Uterus (tissue), 4 donors: Measurements from ENCODE around the gene BACE2. TPM values are rescaled to one million over a fixed set of nuclear protein-coding genes. Genes with fewer than 3 reads are reported as not detected.

Source experiments
- DNase-seq, 2 donors: peaks; one replicate each; pipeline ENCODE4 v3.0.0-alpha.2; 2019 to 2020
- H3K27ac ChIP-seq, 2 donors: fragments of 200-600 bp; sonication (generic); 1 replicate in 1 of 2; 2 replicates in 1 of 2; pipeline ENCODE4 v1.5.1; 2016 to 2018
- H3K27me3 ChIP-seq, 2 donors: fragments of 200-600 bp; sonication (generic); one replicate each; pipeline ENCODE4 v1.5.1; 2018 to 2019; ENCODE audit warnings: control low read depth in 1 of 2
- H3K36me3 ChIP-seq, 2 donors: fragments of 200-600 bp; sonication (generic); one replicate each; pipeline ENCODE4 v1.5.1; 2019; ENCODE audit warnings: control low read depth in 1 of 2
- H3K4me1 ChIP-seq, 2 donors: fragments of 200-600 bp; sonication (generic); one replicate each; pipeline ENCODE4 v1.5.1; 2018 to 2019; ENCODE audit warnings: control low read depth in 1 of 2
- H3K4me3 ChIP-seq, 2 donors: fragments of 200-600 bp; sonication (generic); 1 replicate in 1 of 2; 2 replicates in 1 of 2; pipeline ENCODE4 v1.5.1; 2018 to 2019; ENCODE audit warnings: mild to moderate bottlenecking in 1 of 2
- H3K9me3 ChIP-seq, 2 donors: fragments of 200-600 bp; sonication (generic); one replicate each; pipeline ENCODE4 v1.5.1; 2019; ENCODE audit warnings: control low read depth in 1 of 2
- POLR2A ChIP-seq, 2 donors: fragments of 450-650 bp; IDR thresholded peaks; one replicate each; pipeline ENCODE4 v1.6.1; 2016; ENCODE audit warnings: antibody characterized with exemption in 2 of 2, mild to moderate bottlenecking in 1 of 2, moderate library complexity in 1 of 2
- intact Hi-C: fragments of 100-400 bp; cut with DNase I; formaldehyde crosslinking; loops from one replicate; pipeline ENCODE4 v1.15.1; 2023; ENCODE audit warnings: low total_unique reads
- total RNA-seq, 4 donors: library from RNA; depleted of rRNA in 3 of 4; stranded (reverse); fragments of >200 nt in 3 of 4; gene quantifications; one replicate each; pipeline versions ENCODE4 v1.1.0 to v1.2.4, GENCODE V29; 2014 to 2023
- TF ChIP-seq, protein P1 (sequence below), 4 experiments: fragments of 200-600 bp in 2 of 4; fragments of 450-650 bp in 2 of 4; sonication (generic) in 2 of 4; IDR thresholded peaks; one replicate each; pipeline ENCODE4 v1.5.1; 2016 to 2019; ENCODE audit warnings: antibody characterized with exemption in 4 of 4, mild to moderate bottlenecking in 2 of 4, moderate library complexity in 1 of 4
- donor health status: DM: yes; HTN: yes; CAD: no.

BACE2 gene
- total RNA-seq, 4 donors from 2014 or later, result 22.8 to 98.8 (median 76.5) TPM

- no peaks in the 10 kb centered on the region for H3K36me3 ChIP-seq
- no peaks in the 10 kb centered on the region for H3K9me3 ChIP-seq
- no peak for DNase-seq
- TF ChIP-seq POLR2A (IDR thresholded peaks at IDR 0.05), result no peak
- TF ChIP-seq, protein P1, sequence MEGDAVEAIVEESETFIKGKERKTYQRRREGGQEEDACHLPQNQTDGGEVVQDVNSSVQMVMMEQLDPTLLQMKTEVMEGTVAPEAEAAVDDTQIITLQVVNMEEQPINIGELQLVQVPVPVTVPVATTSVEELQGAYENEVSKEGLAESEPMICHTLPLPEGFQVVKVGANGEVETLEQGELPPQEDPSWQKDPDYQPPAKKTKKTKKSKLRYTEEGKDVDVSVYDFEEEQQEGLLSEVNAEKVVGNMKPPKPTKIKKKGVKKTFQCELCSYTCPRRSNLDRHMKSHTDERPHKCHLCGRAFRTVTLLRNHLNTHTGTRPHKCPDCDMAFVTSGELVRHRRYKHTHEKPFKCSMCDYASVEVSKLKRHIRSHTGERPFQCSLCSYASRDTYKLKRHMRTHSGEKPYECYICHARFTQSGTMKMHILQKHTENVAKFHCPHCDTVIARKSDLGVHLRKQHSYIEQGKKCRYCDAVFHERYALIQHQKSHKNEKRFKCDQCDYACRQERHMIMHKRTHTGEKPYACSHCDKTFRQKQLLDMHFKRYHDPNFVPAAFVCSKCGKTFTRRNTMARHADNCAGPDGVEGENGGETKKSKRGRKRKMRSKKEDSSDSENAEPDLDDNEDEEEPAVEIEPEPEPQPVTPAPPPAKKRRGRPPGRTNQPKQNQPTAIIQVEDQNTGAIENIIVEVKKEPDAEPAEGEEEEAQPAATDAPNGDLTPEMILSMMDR (IDR thresholded peaks at IDR 0.05), result no peak
- no peaks in the 10 kb centered on the region for H3K27me3 ChIP-seq
- intact Hi-C loops, result no loop called here
- no peak overlapping the region for H3K27ac ChIP-seq
- H3K4me1 ChIP-seq, result no peaks in the 10 kb centered on the region
- no peak overlapping the region for H3K4me3 ChIP-seq
Measured at GRCh38 chr21:41322496-41323382, 154.8 kb downstream of the BACE2 start.

- Histone ChIP-seq H3K4me3 (no peak overlapping the region), H3K27ac (no peak overlapping the region), H3K36me3 (no peaks in the 10 kb centered on the region), H3K27me3 (no peaks in the 10 kb centered on the region), H3K9me3 (no peaks in the 10 kb centered on the region), H3K4me1 (no peaks in the 10 kb centered on the region)
- DNase-seq, result no peak
- no peak for TF ChIP-seq POLR2A (IDR thresholded peaks at IDR 0.05)
- TF ChIP-seq, protein P1 (IDR thresholded peaks at IDR 0.05), result no peak
- intact Hi-C loops, result no loop called here
Measured at GRCh38 chr21:41325138-41325912, 157.4 kb downstream of the BACE2 start.

DNA sequence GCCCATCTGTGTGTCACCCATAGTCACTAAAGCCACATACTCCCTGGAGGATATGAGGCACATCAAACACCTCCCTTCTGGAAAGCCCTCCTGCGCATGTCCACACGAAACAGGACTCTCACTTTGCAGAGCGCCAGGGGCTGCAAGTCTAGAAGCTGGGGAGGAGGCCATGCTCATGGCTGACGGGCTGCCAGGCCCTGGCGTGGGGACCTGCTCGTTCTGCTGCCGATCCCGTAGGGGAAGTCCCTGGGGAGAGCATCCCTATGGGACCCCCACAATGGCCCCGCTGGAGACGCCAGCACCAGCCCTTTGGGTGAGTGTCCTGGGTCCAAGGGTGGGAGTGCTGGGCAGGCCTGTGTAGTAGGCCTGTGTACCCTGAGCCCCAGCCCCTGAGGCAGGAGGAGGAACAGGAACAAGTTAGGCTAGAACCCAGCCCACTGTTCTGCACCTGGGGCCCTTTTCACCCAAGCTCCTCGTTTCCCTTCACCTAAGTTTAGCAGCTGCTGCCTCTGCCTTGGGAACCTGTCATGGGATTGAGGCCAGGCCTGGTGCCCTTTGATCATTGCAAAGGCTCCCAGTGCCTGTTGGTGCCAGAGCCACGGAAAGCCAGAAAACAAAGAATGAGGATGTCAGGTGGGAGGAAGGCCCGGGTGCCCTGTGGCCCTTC, 158.6 kb downstream of the BACE2 start:
- TF ChIP-seq, protein P1 (IDR thresholded peaks at IDR 0.05), result no peak
- no peak for TF ChIP-seq POLR2A (IDR thresholded peaks at IDR 0.05)
- H3K27me3 ChIP-seq, result no peaks in the 10 kb centered on the region
- no peaks in the 10 kb centered on the region for H3K4me1 ChIP-seq
- no peak overlapping the region for H3K27ac ChIP-seq
- H3K9me3 ChIP-seq, result no peaks in the 10 kb centered on the region
- no peak for DNase-seq
- intact Hi-C loops, result no loop called here
- no peak overlapping the region for H3K4me3 ChIP-seq
- H3K36me3 ChIP-seq, result no peaks in the 10 kb centered on the region

- H3K4me3 ChIP-seq, result no peak overlapping the region
- no peaks in the 10 kb centered on the region for H3K9me3 ChIP-seq
- no peak overlapping the region for H3K27ac ChIP-seq
- intact Hi-C loops, result no loop called here
- no peaks in the 10 kb centered on the region for H3K27me3 ChIP-seq
- H3K4me1 ChIP-seq, result no peaks in the 10 kb centered on the region
- TF ChIP-seq, protein P1 (IDR thresholded peaks at IDR 0.05), result no peak
- no peak for TF ChIP-seq POLR2A (IDR thresholded peaks at IDR 0.05)
- H3K36me3 ChIP-seq, result no peaks in the 10 kb centered on the region
- DNase-seq, result no peak
Measured at GRCh38 chr21:41327753-41328152, 159.8 kb downstream of the BACE2 start.
